ENCODE results near the gene TMEM63B.

Gene TMEM63B

DNA sequence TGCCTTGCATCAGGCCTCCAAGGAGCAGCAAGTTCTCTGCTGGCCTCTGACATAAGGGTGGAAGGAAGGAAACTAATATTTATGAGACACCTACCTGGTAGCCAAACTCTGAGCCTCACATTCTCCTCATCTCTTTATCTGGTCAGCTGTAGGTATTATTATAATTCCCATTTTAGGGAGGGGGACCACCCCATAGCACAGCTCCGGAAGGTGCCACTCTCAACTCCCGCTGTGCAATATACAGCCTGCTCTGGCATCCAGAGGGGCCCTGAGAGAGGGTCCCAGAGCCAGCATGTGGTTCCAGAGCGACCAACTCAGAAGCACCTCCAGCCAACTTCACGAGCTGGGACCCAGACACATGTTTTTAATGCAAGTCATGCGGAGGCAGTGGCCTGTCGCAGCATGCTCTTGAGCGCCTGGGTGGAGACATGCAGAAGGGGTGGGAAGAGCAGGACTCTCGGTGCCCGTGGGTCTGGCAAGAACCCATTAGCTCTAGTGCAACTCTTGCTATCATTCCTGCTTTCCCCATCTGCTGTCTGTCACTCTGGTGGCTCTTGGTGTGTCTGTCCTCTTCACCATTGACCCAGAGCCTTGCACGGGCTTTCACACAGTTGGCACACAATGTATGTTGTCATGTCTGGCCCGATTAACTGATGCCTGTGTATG, 74.4 kb downstream of the TMEM63B start:
- no peak for DNase-seq
- no peak for TF ChIP-seq POLR2A (IDR thresholded peaks at IDR 0.05; ENCODE audit: low read length)
- TF ChIP-seq GATA1 (IDR thresholded peaks at IDR 0.05; ENCODE audit: low read depth, low read length), result no peak

DNA sequence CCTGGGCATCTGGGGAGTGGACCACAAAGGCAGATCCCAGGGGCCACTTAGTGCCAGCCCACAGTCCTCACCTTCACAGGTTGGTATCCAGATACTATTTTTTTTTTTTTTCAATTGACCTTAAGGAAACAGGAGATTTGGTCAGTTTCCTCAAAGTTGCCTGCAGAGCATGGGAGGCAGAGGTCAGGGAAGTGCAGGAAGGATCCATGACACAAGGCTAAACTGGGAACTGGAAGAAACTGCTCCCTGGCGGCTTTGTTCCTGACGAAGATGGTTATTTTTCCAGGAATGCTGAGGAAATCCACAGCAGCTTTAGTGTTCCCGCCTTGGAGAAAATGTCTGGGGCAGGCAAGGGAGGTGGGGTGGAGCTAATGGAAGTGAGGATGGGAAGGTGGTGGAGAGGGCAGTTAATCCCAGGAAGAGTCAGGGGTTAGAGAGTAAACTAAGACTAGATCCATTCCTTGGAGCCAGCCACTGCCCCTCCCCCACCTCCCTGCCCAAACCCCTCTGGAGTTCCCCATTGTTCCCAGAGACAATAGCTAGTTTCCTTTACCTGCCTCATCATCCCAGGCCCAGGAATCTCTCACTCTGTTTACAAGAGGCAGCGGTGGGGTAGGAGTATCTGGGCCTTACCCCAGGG, 75.1 kb downstream of the TMEM63B start:
- DNase-seq, result no peak
- TF ChIP-seq GATA1 (IDR thresholded peaks at IDR 0.05; ENCODE audit: low read depth, low read length) (no peak), POLR2A (IDR thresholded peaks at IDR 0.05; ENCODE audit: low read length) (no peak)

DNA sequence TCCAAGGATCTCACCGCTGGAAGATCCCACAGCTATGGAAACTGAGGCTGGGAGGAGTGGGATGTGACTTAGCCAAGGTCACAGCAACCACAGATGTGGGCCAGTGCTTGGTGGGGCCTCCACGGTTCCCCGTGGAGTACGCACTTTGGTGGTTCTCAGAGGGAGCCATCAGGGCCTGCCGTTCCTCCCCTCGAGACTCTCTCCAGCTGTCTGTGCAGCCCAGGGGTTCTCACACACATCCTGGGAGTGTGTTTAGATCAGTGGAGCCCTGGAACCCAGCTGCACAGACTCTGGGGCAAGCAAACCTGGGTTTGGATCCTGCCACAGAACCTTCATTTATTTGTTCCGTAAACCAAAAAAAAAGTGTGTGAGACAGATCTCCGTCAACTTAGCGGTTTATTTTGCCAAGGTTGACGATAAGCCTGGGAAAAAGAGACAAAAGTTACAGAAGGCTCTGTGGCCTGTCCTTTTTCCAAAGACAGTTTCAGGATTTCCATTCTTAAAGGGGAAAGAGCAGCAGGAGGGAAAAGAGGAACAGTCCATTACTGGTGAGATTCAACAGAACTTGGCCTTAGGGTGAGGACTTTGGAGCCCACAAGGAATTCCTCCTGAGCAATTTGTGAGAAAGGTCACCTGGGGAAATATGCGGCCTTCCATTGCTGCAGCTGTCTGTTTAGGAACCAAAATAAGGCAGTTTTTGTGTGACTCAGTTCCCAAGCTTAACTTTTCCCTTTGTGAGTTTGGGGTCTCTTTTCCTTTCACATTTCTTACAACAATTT, 75.8 kb downstream of the TMEM63B start:
- TF ChIP-seq GATA1 (IDR thresholded peaks at IDR 0.05; ENCODE audit: low read depth, low read length) (no peak), POLR2A (IDR thresholded peaks at IDR 0.05; ENCODE audit: low read length) (no peak)

DNA sequence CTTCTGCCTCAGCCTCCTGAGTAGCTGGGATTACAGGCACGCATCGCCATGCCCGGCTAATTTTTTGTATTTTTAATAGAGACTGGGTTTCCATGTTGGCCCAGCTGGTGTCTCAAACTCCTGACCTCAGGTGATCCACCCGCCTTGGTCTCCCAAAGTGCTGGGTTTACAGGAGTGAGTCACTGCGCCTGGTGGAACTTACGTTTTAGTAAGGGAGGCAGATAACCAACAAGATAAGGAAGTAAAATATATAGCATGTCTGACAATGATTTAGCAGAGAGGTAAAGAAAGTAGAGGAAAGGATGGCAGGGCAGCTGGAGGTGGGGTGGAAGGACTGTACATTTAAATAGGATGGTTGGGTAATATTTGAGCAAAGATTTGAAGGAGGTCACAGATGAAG, 76.6 kb downstream of the TMEM63B start:
- TF ChIP-seq POLR2A (IDR thresholded peaks at IDR 0.05; ENCODE audit: low read length) (no peak), GATA1 (IDR thresholded peaks at IDR 0.05; ENCODE audit: low read depth, low read length) (no peak)
- DNase-seq, result no peak

More for the DNA sequence above, 75.8 kb downstream of the TMEM63B start:
- no peak for DNase-seq
